ENCODE data around the gene ARF1. TPM values are rescaled to one million over a fixed set of nuclear protein-coding genes. Genes with fewer than 3 reads are reported as not detected.
A peak's percentile ranks its signal among the peaks of the same experiment; 100 is the strongest.

The ARF1 gene
- total and polyA plus RNA-seq, 9 donors: 109 to 313 (median 284) TPM

DNA sequence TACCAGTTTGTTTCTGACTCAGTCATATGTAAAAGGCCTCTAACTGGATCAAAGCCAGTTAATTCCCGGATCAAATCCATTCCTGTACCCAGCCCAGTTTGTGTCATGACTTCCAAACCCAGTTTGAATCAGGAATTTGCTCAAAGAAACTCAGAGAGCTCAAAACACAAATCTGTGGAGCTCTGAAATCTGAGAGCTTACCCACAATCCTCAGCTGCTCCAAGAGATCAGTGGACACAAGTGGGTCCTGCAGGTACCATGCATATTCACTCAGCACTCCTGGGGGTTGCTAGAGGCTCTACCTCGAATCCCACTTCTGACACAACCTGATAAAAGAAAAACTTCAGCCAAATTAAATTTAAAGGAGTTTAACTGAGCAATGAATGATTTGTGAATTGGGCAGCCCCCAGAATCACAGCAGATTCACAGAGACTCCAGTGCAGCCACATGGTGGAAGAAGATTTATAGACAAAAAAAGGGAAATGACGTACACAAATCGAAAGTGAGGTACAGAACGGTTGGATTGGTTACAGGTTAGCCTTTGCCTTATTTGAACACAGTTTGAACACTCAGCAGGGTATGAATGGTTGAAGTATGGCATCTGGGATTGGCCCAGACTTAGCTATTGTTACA, 38.5 kb downstream of the ARF1 start:
- no peaks in the 10 kb centered on the region for H3K27me3 ChIP-seq (ENCODE audit: control insufficient read depth, insufficient read depth, low read length)
- no peak for DNase-seq
- no peaks in the 10 kb centered on the region for H3K4me1 ChIP-seq (ENCODE audit: control insufficient read depth, insufficient read depth, low read length)
- H3K36me3 ChIP-seq (ENCODE audit: control insufficient read depth, insufficient read depth, low read length): no peaks in the 10 kb centered on the region
- peaks cover 2% of the 10 kb centered on the region for H3K9me3 ChIP-seq (replicated peaks; ENCODE audit: control insufficient read depth, low read depth, low read length)
- no peak overlapping the region for H3K27ac ChIP-seq (ENCODE audit: low read length)
- H3K4me3 ChIP-seq (ENCODE audit: low read length): no peak overlapping the region
- 71% methylated on average over 4 of the region's 5 CpGs for WGBS (ENCODE audit: insufficient coverage)

- Histone ChIP-seq H3K27me3 (ENCODE audit: control insufficient read depth, insufficient read depth, low read length) (no peaks in the 10 kb centered on the region), H3K4me3 (ENCODE audit: low read length) (no peak overlapping the region), H3K4me1 (ENCODE audit: control insufficient read depth, insufficient read depth, low read length) (no peaks in the 10 kb centered on the region), H3K9me3 (replicated peaks; ENCODE audit: control insufficient read depth, low read depth, low read length) (peaks cover 2% of the 10 kb centered on the region), H3K27ac (ENCODE audit: low read length) (no peak overlapping the region), H3K36me3 (ENCODE audit: control insufficient read depth, insufficient read depth, low read length) (no peaks in the 10 kb centered on the region)
- no peak for DNase-seq
- no CpG with 5 or more reads among the region's 1 CpG for WGBS (ENCODE audit: insufficient coverage)
These were observed 40.5 kb downstream of the ARF1 start for GRCh38 chr1:228122921-228123441.

GRCh38 chr1:228123505-228123904, 41.0 kb downstream of the ARF1 start:
- H3K9me3 ChIP-seq (replicated peaks; ENCODE audit: control insufficient read depth, low read depth, low read length): peaks cover under 1% of the 10 kb centered on the region
- no peak overlapping the region for H3K4me3 ChIP-seq (ENCODE audit: low read length)
- no peaks in the 10 kb centered on the region for H3K27me3 ChIP-seq (ENCODE audit: control insufficient read depth, insufficient read depth, low read length)
- H3K36me3 ChIP-seq (ENCODE audit: control insufficient read depth, insufficient read depth, low read length): no peaks in the 10 kb centered on the region
- H3K27ac ChIP-seq (ENCODE audit: low read length): no peak overlapping the region
- H3K4me1 ChIP-seq (ENCODE audit: control insufficient read depth, insufficient read depth, low read length): no peaks in the 10 kb centered on the region
- DNase-seq: no peak
- 64% methylated on average over 2 of the region's 2 CpGs for WGBS (ENCODE audit: insufficient coverage)

GRCh38 chr1:228125185-228125584, 42.7 kb downstream of the ARF1 start:
- Histone ChIP-seq H3K36me3 (ENCODE audit: control insufficient read depth, insufficient read depth, low read length) (no peaks in the 10 kb centered on the region), H3K4me3 (ENCODE audit: low read length) (no peak overlapping the region), H3K9me3 (replicated peaks; ENCODE audit: control insufficient read depth, low read depth, low read length) (no peaks in the 10 kb centered on the region), H3K27ac (ENCODE audit: low read length) (no peak overlapping the region), H3K4me1 (ENCODE audit: control insufficient read depth, insufficient read depth, low read length) (no peaks in the 10 kb centered on the region), H3K27me3 (ENCODE audit: control insufficient read depth, insufficient read depth, low read length) (peaks cover 4% of the 10 kb centered on the region)
- no peak for DNase-seq
- 86% methylated on average over 4 of the region's 5 CpGs for WGBS (ENCODE audit: insufficient coverage)

- Histone ChIP-seq H3K36me3 (ENCODE audit: control insufficient read depth, insufficient read depth, low read length) (no peaks in the 10 kb centered on the region), H3K27ac (ENCODE audit: low read length) (no peak overlapping the region), H3K4me1 (ENCODE audit: control insufficient read depth, insufficient read depth, low read length) (no peaks in the 10 kb centered on the region), H3K27me3 (ENCODE audit: control insufficient read depth, insufficient read depth, low read length) (peaks cover 23% of the 10 kb centered on the region), H3K9me3 (replicated peaks; ENCODE audit: control insufficient read depth, low read depth, low read length) (no peaks in the 10 kb centered on the region), H3K4me3 (ENCODE audit: low read length) (no peak overlapping the region)
- WGBS (ENCODE audit: insufficient coverage): 86% methylated on average over 1 of the region's 2 CpGs
- no peak for DNase-seq
These were observed 49.3 kb downstream of the ARF1 start for GRCh38 chr1:228131766-228132165.

GRCh38 chr1:228134591-228134990, 52.1 kb downstream of the ARF1 start:
- Histone ChIP-seq H3K27ac (ENCODE audit: low read length) (no peak overlapping the region), H3K4me1 (ENCODE audit: control insufficient read depth, insufficient read depth, low read length) (peaks cover 4% of the 10 kb centered on the region), H3K36me3 (ENCODE audit: control insufficient read depth, insufficient read depth, low read length) (no peaks in the 10 kb centered on the region), H3K4me3 (ENCODE audit: low read length) (no peak overlapping the region), H3K9me3 (replicated peaks; ENCODE audit: control insufficient read depth, low read depth, low read length) (no peaks in the 10 kb centered on the region), H3K27me3 (ENCODE audit: control insufficient read depth, insufficient read depth, low read length) (peaks cover 25% of the 10 kb centered on the region)
- no peak for DNase-seq
- 80% methylated on average over 6 of the region's 12 CpGs for WGBS (ENCODE audit: insufficient coverage)

DNA sequence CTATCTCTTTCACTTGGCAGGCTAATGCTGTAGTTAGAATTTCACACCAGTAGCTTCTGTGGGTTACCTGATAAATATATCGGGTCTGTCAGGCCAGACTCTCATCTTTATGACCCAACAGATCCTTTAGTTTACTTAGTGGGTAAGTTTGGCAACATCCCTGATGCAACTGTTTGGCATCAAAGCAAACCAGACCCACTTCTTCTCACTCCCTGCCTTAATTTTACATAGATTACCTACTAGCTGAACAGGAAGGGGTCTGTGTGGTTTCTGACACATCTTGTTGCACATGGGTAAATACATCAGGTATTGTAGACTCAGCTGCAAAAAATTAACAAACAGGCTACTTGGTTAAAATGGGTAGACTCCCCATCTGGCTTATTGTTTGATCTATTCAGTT, 54.4 kb downstream of the ARF1 start:
- no peak overlapping the region for H3K27ac ChIP-seq (ENCODE audit: low read length)
- DNase-seq: no peak
- H3K4me3 ChIP-seq (ENCODE audit: low read length): no peak overlapping the region
- H3K9me3 ChIP-seq (replicated peaks; ENCODE audit: control insufficient read depth, low read depth, low read length): no peaks in the 10 kb centered on the region
- peaks cover 18% of the 10 kb centered on the region for H3K4me1 ChIP-seq (ENCODE audit: control insufficient read depth, insufficient read depth, low read length)
- H3K27me3 ChIP-seq (ENCODE audit: control insufficient read depth, insufficient read depth, low read length): peaks cover 19% of the 10 kb centered on the region
- WGBS (ENCODE audit: insufficient coverage): no CpG with 5 or more reads among the region's 1 CpG
- peaks cover 6% of the 10 kb centered on the region for H3K36me3 ChIP-seq (ENCODE audit: control insufficient read depth, insufficient read depth, low read length)

GRCh38 chr1:228139406-228139930, 57.0 kb downstream of the ARF1 start:
- WGBS (ENCODE audit: insufficient coverage): 19% methylated on average over 25 of the region's 30 CpGs
- Histone ChIP-seq H3K27me3 (ENCODE audit: control insufficient read depth, insufficient read depth, low read length) (peaks cover 13% of the 10 kb centered on the region), H3K4me3 (ENCODE audit: low read length) (peak overlapping the region; percentile 96), H3K36me3 (ENCODE audit: control insufficient read depth, insufficient read depth, low read length) (peaks cover 16% of the 10 kb centered on the region), H3K4me1 (ENCODE audit: control insufficient read depth, insufficient read depth, low read length) (peaks cover 44% of the 10 kb centered on the region), H3K9me3 (replicated peaks; ENCODE audit: control insufficient read depth, low read depth, low read length) (no peaks in the 10 kb centered on the region), H3K27ac (ENCODE audit: low read length) (peak overlapping the region; percentile 91)
- no peak for DNase-seq

DNA sequence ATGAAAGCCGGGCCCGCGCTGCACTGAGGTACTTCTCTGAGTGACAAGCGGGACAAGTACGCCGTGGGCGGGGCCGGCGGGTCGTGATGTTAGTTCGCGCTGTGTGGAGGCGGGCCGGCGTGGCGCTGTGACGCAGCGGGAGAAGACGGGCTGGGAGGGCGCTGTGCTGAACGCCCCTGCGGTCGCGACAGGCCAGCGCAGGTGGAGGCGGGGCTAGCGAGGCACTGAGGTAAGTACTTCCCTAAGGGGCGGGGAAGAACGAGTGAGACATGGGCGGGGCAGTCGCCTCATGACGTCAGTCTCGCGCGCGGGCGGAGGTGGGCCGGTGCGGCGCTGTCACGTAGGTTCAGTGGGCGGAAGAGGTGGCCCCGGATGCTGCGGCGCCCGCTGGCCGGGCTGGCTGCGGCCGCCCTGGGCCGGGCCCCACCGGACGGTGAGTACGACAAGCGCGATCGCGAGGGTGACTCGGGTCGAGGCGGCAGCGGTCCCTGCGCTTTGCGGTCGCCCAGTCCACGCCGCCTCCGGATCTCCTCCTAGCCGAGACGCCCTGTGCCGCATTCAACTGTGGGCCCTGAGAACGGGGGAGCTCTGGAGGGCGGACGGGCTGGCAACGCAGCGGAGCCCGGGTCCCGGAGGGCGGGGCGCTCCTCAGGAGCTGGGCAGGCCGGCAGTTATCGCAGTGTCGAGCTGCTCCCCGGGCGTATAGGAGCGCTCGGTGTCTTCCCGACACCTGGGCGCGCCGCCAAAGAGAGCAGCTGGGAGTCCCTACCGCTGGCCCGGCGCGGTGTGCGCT, 57.6 kb downstream of the ARF1 start, which contains the start of gene GUK1:
GUK1 (plus strand) TSS at position 349 of the 793 bp plus-strand sequence; CDS start at position 373, 24 bp downstream.
- under 1% methylated on average over 95 of the region's 95 CpGs for WGBS (ENCODE audit: insufficient coverage)
- no peaks in the 10 kb centered on the region for H3K9me3 ChIP-seq (replicated peaks; ENCODE audit: control insufficient read depth, low read depth, low read length)
- peak within 1 kb of the TSS; percentile 94 for H3K27ac ChIP-seq (ENCODE audit: low read length)
- peak within 1 kb of the TSS; percentile 96 for H3K4me3 ChIP-seq (ENCODE audit: low read length)
- H3K36me3 ChIP-seq (ENCODE audit: control insufficient read depth, insufficient read depth, low read length): peaks cover 16% of the 10 kb centered on the region
- DNase-seq: peak; percentile 99
- peaks cover 50% of the 10 kb centered on the region for H3K4me1 ChIP-seq (ENCODE audit: control insufficient read depth, insufficient read depth, low read length)
- H3K27me3 ChIP-seq (ENCODE audit: control insufficient read depth, insufficient read depth, low read length): peaks cover 6% of the 10 kb centered on the region

GRCh38 chr1:228140724-228141225, 58.3 kb downstream of the ARF1 start:
- peak overlapping the region; percentile 94 for H3K27ac ChIP-seq (ENCODE audit: low read length)
- peaks cover 21% of the 10 kb centered on the region for H3K36me3 ChIP-seq (ENCODE audit: control insufficient read depth, insufficient read depth, low read length)
- H3K4me3 ChIP-seq (ENCODE audit: low read length): peak overlapping the region; percentile 96
- no peaks in the 10 kb centered on the region for H3K9me3 ChIP-seq (replicated peaks; ENCODE audit: control insufficient read depth, low read depth, low read length)
- under 1% methylated on average over 20 of the region's 25 CpGs for WGBS (ENCODE audit: insufficient coverage)
- DNase-seq: no peak
- peaks cover 5% of the 10 kb centered on the region for H3K27me3 ChIP-seq (ENCODE audit: control insufficient read depth, insufficient read depth, low read length)
- H3K4me1 ChIP-seq (ENCODE audit: control insufficient read depth, insufficient read depth, low read length): peaks cover 50% of the 10 kb centered on the region

Measured in muscle of leg (tissue), 11 donors.